Tibial nerve (tissue), 4 donors: Measurements from ENCODE around the gene LYPD1. TPM values are rescaled to one million over a fixed set of nuclear protein-coding genes. Genes with fewer than 3 reads are reported as not detected.

Experiments
- DNase-seq, 2 donors: peaks; one replicate each; pipeline ENCODE4 v3.0.0-alpha.2; 2019; ENCODE audit warnings: low spot score in 2 of 2
- H3K27ac ChIP-seq, 4 donors: fragments of 200-600 bp; sonication (generic) in 3 of 4; one replicate each; pipeline ENCODE4 v1.5.1; 2017 to 2019; ENCODE audit warnings: mild to moderate bottlenecking in 1 of 4
- H3K27me3 ChIP-seq, 2 donors: fragments of 200-600 bp; sonication (generic) in 1 of 2; one replicate each; pipeline versions ENCODE4 v1.5.1 to v1.6.0; 2017 to 2019
- H3K36me3 ChIP-seq, 3 donors: fragments of 200-600 bp; sonication (generic); one replicate each; pipeline ENCODE4 v1.5.1; 2018 to 2019
- H3K4me1 ChIP-seq, 4 donors: fragments of 200-600 bp; sonication (generic) in 3 of 4; one replicate each; pipeline ENCODE4 v1.5.1; 2017 to 2019
- H3K4me3 ChIP-seq, 4 donors: fragments of 200-600 bp; sonication (generic) in 3 of 4; one replicate each; pipeline ENCODE4 v1.5.1; 2017 to 2019; ENCODE audit warnings: mild to moderate bottlenecking in 1 of 4, moderate library complexity in 1 of 4
- H3K9me3 ChIP-seq, 4 donors: fragments of 200-600 bp; sonication (generic) in 3 of 4; one replicate each; pipeline ENCODE4 v1.5.1; 2017 to 2019
- EP300 ChIP-seq, 2 donors: sonication (generic); formaldehyde crosslinking; IDR thresholded peaks; one replicate each; pipeline ENCODE4 v1.6.1; 2017; ENCODE audit warnings: antibody characterized with exemption in 2 of 2, mild to moderate bottlenecking in 1 of 2
- POLR2A ChIP-seq, 2 donors: fragments of 450-650 bp; IDR thresholded peaks; one replicate each; pipeline ENCODE4 v1.6.1; 2017; ENCODE audit warnings: antibody characterized with exemption in 2 of 2, mild to moderate bottlenecking in 2 of 2, moderate library complexity in 2 of 2
- WGBS, 2 donors: methylation state at CpG; one replicate each; pipeline ENCODE4 v1.1.5; 2018; 5-methylcytosine and 5-hydroxymethylcytosine counted together
- total RNA-seq, 4 donors: library from RNA; depleted of rRNA; stranded (reverse); fragments of >200 nt; gene quantifications; one replicate each; pipeline ENCODE4 v1.1.0, GENCODE V29; 2016
- TF ChIP-seq, protein P1 (sequence below), 5 experiments: fragments of 200-600 bp in 3 of 5; fragments of 450-650 bp in 2 of 5; sonication (generic) in 3 of 5; IDR thresholded peaks; one replicate each; pipeline ENCODE4 v1.5.1; 2016 to 2019; ENCODE audit warnings: antibody characterized with exemption in 5 of 5, mild to moderate bottlenecking in 3 of 5, moderate library complexity in 2 of 5

The LYPD1 gene
- total RNA-seq, 4 donors from 2014 or later = 0.22 to 7.5 (median 2.6) TPM

- TF ChIP-seq EP300 (IDR thresholded peaks at IDR 0.05) (no peak), POLR2A (IDR thresholded peaks at IDR 0.05) (no peak)
- TF ChIP-seq, protein P1, sequence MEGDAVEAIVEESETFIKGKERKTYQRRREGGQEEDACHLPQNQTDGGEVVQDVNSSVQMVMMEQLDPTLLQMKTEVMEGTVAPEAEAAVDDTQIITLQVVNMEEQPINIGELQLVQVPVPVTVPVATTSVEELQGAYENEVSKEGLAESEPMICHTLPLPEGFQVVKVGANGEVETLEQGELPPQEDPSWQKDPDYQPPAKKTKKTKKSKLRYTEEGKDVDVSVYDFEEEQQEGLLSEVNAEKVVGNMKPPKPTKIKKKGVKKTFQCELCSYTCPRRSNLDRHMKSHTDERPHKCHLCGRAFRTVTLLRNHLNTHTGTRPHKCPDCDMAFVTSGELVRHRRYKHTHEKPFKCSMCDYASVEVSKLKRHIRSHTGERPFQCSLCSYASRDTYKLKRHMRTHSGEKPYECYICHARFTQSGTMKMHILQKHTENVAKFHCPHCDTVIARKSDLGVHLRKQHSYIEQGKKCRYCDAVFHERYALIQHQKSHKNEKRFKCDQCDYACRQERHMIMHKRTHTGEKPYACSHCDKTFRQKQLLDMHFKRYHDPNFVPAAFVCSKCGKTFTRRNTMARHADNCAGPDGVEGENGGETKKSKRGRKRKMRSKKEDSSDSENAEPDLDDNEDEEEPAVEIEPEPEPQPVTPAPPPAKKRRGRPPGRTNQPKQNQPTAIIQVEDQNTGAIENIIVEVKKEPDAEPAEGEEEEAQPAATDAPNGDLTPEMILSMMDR (IDR thresholded peaks at IDR 0.05) = no peak
- H3K4me3 ChIP-seq = no peak overlapping the region
Measured at GRCh38 chr2:132642415-132642814, 27.6 kb downstream of the LYPD1 start.

DNA sequence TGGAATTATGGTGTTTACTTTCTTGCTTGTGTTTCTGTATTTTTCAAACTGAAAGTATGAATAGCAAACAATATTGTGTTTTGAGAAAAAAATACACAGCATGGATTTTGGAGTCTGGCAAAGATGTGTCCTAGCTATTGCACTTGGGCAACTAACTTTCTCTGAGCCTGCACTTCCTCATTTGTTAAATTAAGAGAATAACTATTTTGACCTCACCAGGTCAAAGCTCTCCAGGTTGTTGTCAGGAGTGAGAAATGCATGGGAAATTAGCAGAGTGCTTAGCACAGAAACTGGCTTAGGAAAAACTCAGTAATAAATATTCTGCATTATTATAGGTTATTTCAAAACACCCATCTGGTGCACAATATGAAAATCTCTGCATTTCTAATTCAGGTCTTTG is 28.2 kb downstream of the LYPD1 start:
- H3K4me3 ChIP-seq = no peak overlapping the region
- no peaks in the 10 kb centered on the region for H3K9me3 ChIP-seq
- no peaks in the 10 kb centered on the region for H3K36me3 ChIP-seq
- no peak for DNase-seq
- no peaks in the 10 kb centered on the region for H3K4me1 ChIP-seq
- TF ChIP-seq POLR2A (IDR thresholded peaks at IDR 0.05) = no peak
- no peak for TF ChIP-seq EP300 (IDR thresholded peaks at IDR 0.05)
- TF ChIP-seq, protein P1 (IDR thresholded peaks at IDR 0.05) = no peak
- H3K27ac ChIP-seq = no peak overlapping the region
- H3K27me3 ChIP-seq = no peaks in the 10 kb centered on the region

More at GRCh38 chr2:132642415-132642814, 27.6 kb downstream of the LYPD1 start:
- 73 to 78% methylated on average over 2 of the region's 2 CpGs for WGBS, 2 donors
- DNase-seq = no peak
- Histone ChIP-seq H3K4me1 (no peaks in the 10 kb centered on the region), H3K27me3 (no peaks in the 10 kb centered on the region), H3K36me3 (no peaks in the 10 kb centered on the region), H3K27ac (no peak overlapping the region), H3K9me3 (no peaks in the 10 kb centered on the region)

GRCh38 chr2:132640116-132640515 is 29.9 kb downstream of the LYPD1 start:
- no peaks in the 10 kb centered on the region for H3K36me3 ChIP-seq
- H3K4me3 ChIP-seq = no peak overlapping the region
- no peak for DNase-seq
- H3K4me1 ChIP-seq = no peaks in the 10 kb centered on the region
- H3K27me3 ChIP-seq = no peaks in the 10 kb centered on the region
- TF ChIP-seq EP300 (IDR thresholded peaks at IDR 0.05) (no peak), POLR2A (IDR thresholded peaks at IDR 0.05) (no peak)
- TF ChIP-seq, protein P1 (IDR thresholded peaks at IDR 0.05) = no peak
- H3K27ac ChIP-seq = no peak overlapping the region
- H3K9me3 ChIP-seq = no peaks in the 10 kb centered on the region

GRCh38 chr2:132638313-132639040 is 31.5 kb downstream of the LYPD1 start:
- H3K4me1 ChIP-seq = no peaks in the 10 kb centered on the region
- no peaks in the 10 kb centered on the region for H3K9me3 ChIP-seq
- TF ChIP-seq POLR2A (IDR thresholded peaks at IDR 0.05) (no peak), EP300 (IDR thresholded peaks at IDR 0.05) (no peak)
- TF ChIP-seq, protein P1 (IDR thresholded peaks at IDR 0.05) = no peak
- no peaks in the 10 kb centered on the region for H3K36me3 ChIP-seq
- no peak overlapping the region for H3K4me3 ChIP-seq
- WGBS, 2 donors = 81 to 83% methylated on average over 5 of the region's 5 CpGs
- no peak for DNase-seq
- no peaks in the 10 kb centered on the region for H3K27me3 ChIP-seq
- no peak overlapping the region for H3K27ac ChIP-seq

DNA sequence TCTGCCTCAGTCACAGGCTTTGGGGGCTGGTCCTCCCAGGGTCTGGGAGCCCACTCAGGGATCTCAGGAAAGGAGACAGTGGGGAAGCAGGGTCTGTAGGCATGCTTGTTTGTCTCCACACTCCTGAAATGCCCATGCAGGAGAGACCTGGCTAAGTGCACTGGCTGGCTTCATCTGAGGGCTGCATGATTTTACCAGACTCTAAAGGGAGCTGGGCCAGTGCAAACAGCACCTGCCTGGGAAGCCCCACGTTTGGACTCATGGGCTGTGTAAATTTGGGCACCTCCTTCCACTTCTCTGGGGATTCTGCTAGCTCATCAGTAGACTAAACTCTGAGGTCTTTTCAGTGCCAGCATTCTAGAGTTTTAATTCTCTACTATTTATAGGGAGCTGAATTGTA is 33.7 kb downstream of the LYPD1 start:
- no peaks in the 10 kb centered on the region for H3K36me3 ChIP-seq
- no peaks in the 10 kb centered on the region for H3K9me3 ChIP-seq
- no peak for DNase-seq
- no peaks in the 10 kb centered on the region for H3K27me3 ChIP-seq
- WGBS, 2 donors = 25 to 50% methylated on average over 1 of the region's 1 CpG
- peaks cover 0 to 9% (median 2%) of the 10 kb centered on the region in 4 donors for H3K4me1 ChIP-seq
- no peak for TF ChIP-seq POLR2A (IDR thresholded peaks at IDR 0.05)
- no peak for TF ChIP-seq EP300 (IDR thresholded peaks at IDR 0.05)
- TF ChIP-seq, protein P1 (IDR thresholded peaks at IDR 0.05) = no peak
- no peak overlapping the region for H3K4me3 ChIP-seq
- no peak overlapping the region for H3K27ac ChIP-seq
